HEK293T (cell line): ENCODE data around the gene MANBA.

Experiments
- CTCF ChIA-PET: fragments of 350-600 bp; formaldehyde crosslinking; extraction: SDS; loops from one replicate; lab custom pipeline; 2021; ENCODE audit warnings: antibody characterized with exemption, inconsistent platforms; lab: Yijun Ruan, JAX
- POLR2A ChIA-PET: fragments of 350-600 bp; formaldehyde crosslinking; extraction: SDS; loops from one replicate; lab custom pipeline; 2020; ENCODE audit warnings: antibody characterized with exemption, inconsistent platforms; lab: Yijun Ruan, JAX
- DNase-seq: peaks from one replicate; pipeline ENCODE4 v3.0.0; 2012; ENCODE audit warnings: mixed read lengths; ENCODE audit errors: extremely low spot score
- ARNT ChIP-seq: fragments of 450-650 bp; IDR thresholded peaks from 2 replicates; pipeline ENCODE4 v1.6.1; 2017; ENCODE audit warnings: mild to moderate bottlenecking
- BHLHE40 ChIP-seq: fragments of 450-650 bp; IDR thresholded peaks from 2 replicates; pipeline ENCODE4 v1.6.1; 2016; ENCODE audit warnings: mild to moderate bottlenecking, moderate library complexity, borderline replicate concordance
- CTBP1 ChIP-seq: fragments of 450-650 bp; IDR thresholded peaks from 2 replicates; pipeline ENCODE4 v1.6.1; 2016; ENCODE audit warnings: borderline replicate concordance
- ELF4 ChIP-seq: fragments of 450-650 bp; IDR thresholded peaks from 2 replicates; pipeline ENCODE4 v1.6.1; 2017; ENCODE audit warnings: antibody characterized with exemption
- FOXA1 ChIP-seq: fragments of 450-650 bp; IDR thresholded peaks from 2 replicates; pipeline ENCODE4 v1.6.1; 2016; ENCODE audit warnings: mild to moderate bottlenecking
- FOXK2 ChIP-seq: fragments of 450-650 bp; IDR thresholded peaks from 2 replicates; pipeline ENCODE4 v1.6.1; 2016; ENCODE audit warnings: mild to moderate bottlenecking
- FOXM1 ChIP-seq: fragments of 450-650 bp; IDR thresholded peaks from 2 replicates; pipeline ENCODE4 v1.6.1; 2017; ENCODE audit warnings: mild to moderate bottlenecking, borderline replicate concordance
- HDGF ChIP-seq: fragments of 450-650 bp; IDR thresholded peaks from 2 replicates; pipeline ENCODE4 v1.6.1; 2017; ENCODE audit warnings: antibody characterized with exemption, borderline replicate concordance
- L3MBTL2 ChIP-seq: fragments of 450-650 bp; conservative IDR thresholded peaks from 2 replicates; pipeline ENCODE4 v1.6.1; 2016; ENCODE audit warnings: mild to moderate bottlenecking
- LEF1 ChIP-seq: fragments of 450-650 bp; IDR thresholded peaks from 2 replicates; pipeline ENCODE4 v1.6.1; 2017; ENCODE audit warnings: mild to moderate bottlenecking, borderline replicate concordance
- NFRKB ChIP-seq: fragments of 450-650 bp; IDR thresholded peaks from 2 replicates; pipeline ENCODE4 v1.6.1; 2016; ENCODE audit warnings: mild to moderate bottlenecking, moderate library complexity
- PKNOX1 ChIP-seq: fragments of 450-650 bp; IDR thresholded peaks from 2 replicates; pipeline ENCODE4 v1.6.1; 2016
- SP1 ChIP-seq: fragments of 450-650 bp; IDR thresholded peaks from 2 replicates; pipeline ENCODE4 v1.6.1; 2017
- SUZ12 ChIP-seq: fragments of 450-650 bp; IDR thresholded peaks from 2 replicates; pipeline ENCODE4 v1.6.1; 2016; ENCODE audit warnings: mild to moderate bottlenecking
- TARDBP ChIP-seq: fragments of 450-650 bp; IDR thresholded peaks from 2 replicates; pipeline ENCODE4 v1.6.1; 2016
- ZNF384 ChIP-seq: fragments of 450-650 bp; IDR thresholded peaks from 2 replicates; pipeline ENCODE4 v1.6.1; 2016

Gene MANBA

GRCh38 chr4:102593147-102593546 lies 167.6 kb downstream of the MANBA start:
- POLR2A ChIA-PET = no interaction called here
- DNase-seq = no peak
- CTCF ChIA-PET = no interaction called here
- TF ChIP-seq FOXA1 = no peak
- no peak for TF ChIP-seq SP1
- TF ChIP-seq ELF4 = no peak

DNA sequence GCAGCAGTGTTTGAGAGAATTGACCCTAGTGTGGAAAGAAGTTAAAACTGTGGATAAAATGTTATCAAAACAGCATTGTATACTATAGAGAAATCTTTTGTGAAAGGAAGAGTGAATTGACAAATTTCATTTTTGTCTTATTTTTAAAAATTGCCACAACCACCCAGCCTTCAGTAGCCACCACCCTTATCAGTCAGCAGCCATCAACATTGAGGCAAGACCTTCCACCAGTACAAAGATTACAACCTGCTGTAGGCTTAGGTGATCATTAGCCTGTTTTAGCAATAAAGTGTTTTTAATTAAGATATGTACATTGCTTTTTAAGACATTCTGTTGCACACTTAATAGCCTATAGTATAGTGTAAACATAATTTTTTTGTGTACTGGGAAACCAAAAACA lies 168.5 kb downstream of the MANBA start:
- DNase-seq = no peak
- TF ChIP-seq FOXA1 (no peak), FOXK2 (no peak), BHLHE40 (no peak), L3MBTL2 (no peak), HDGF (no peak), ZNF384 (no peak), CTBP1 (no peak), SP1 (no peak), ARNT (no peak), TARDBP (no peak), PKNOX1 (no peak), SUZ12 (no peak), NFRKB (no peak), FOXM1 (no peak), LEF1 (no peak), ELF4 (no peak)
- ChIA-PET POLR2A (no interaction called here), CTCF (no interaction called here)

DNA sequence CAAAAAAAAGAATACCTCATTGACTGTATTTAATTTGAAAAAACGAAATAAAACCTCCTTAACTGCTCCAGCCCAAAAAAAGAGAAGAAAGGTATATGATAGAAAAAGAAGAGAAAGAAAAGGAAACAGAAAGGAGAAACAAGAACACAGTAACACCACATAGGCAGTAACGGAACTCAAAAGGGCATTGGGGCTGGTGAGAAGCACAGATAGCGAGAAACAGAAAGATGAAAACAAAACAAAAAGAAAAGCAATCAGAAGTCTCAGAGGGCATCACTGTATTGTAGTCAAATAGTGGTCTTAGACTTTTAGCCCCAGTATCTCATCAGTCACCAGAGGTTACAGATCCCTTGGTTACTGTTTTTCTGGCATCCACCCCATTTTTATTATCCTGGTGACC lies 171.0 kb downstream of the MANBA start:
- POLR2A ChIA-PET = no interaction called here
- TF ChIP-seq HDGF = no peak
- TF ChIP-seq NFRKB = no peak
- no peak for TF ChIP-seq ARNT
- no peak for TF ChIP-seq FOXK2
- no peak for TF ChIP-seq L3MBTL2
- no peak for TF ChIP-seq TARDBP
- no peak for TF ChIP-seq ZNF384
- TF ChIP-seq FOXA1 = no peak
- no peak for TF ChIP-seq CTBP1
- TF ChIP-seq PKNOX1 = no peak
- no peak for TF ChIP-seq SUZ12
- CTCF ChIA-PET = no interaction called here
- no peak for DNase-seq

DNA sequence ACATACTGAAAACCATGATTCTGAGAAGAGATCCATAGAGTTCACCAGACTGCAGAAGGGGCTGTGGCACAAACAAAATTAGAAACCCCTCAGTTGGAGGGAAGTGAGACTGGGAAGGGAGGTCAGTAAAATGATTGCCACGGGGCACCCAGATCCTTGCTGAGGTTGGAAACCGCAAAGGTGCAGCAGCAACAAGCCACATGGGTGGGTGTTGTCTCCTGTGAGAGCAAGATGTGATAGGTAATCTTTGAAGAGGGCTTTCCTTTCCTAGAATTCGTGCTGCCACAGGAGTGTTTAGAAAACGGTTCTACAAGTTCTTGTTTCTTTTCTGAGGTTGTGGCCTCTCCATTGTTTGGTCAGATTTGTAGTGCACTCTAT lies 174.1 kb downstream of the MANBA start:
- ChIA-PET CTCF (no interaction called here), POLR2A (no interaction called here)
- no peak for DNase-seq
- TF ChIP-seq SP1 = no peak
- TF ChIP-seq ELF4 = no peak

- POLR2A ChIA-PET = no interaction called here
- no peak for TF ChIP-seq FOXM1
- CTCF ChIA-PET = no interaction called here
- DNase-seq = no peak
Measured at GRCh38 chr4:102586002-102586643, 174.6 kb downstream of the MANBA start.

DNA sequence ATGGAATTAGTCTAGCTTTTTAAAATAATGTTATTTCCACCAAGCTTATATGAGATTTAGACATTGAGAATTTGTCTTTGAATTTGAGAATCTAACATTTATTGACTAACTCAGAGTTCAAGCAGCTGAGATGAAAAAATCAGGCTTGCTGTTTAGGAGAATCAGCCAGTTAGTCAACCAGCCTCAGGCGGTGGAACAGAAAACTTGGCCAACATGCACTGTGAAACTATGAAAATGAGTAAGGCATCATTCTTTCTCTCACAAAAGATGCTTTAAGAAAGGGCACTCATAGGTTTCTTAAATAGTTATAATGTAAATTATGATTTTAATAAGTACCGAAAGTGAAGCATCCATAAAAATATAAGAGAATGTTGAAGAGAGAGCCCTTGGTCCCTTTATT lies 175.4 kb downstream of the MANBA start:
- POLR2A ChIA-PET = no interaction called here
- CTCF ChIA-PET = no interaction called here
- TF ChIP-seq BHLHE40 = no peak
- no peak for TF ChIP-seq CTBP1
- TF ChIP-seq FOXA1 = no peak
- TF ChIP-seq FOXK2 = no peak
- TF ChIP-seq SUZ12 = no peak
- TF ChIP-seq HDGF = no peak
- no peak for TF ChIP-seq ZNF384
- no peak for TF ChIP-seq TARDBP
- no peak for TF ChIP-seq ARNT
- no peak for TF ChIP-seq PKNOX1
- TF ChIP-seq ELF4 = no peak
- TF ChIP-seq L3MBTL2 = no peak
- no peak for TF ChIP-seq SP1
- TF ChIP-seq NFRKB = no peak
- no peak for TF ChIP-seq FOXM1
- TF ChIP-seq LEF1 = no peak
- DNase-seq = no peak

DNA sequence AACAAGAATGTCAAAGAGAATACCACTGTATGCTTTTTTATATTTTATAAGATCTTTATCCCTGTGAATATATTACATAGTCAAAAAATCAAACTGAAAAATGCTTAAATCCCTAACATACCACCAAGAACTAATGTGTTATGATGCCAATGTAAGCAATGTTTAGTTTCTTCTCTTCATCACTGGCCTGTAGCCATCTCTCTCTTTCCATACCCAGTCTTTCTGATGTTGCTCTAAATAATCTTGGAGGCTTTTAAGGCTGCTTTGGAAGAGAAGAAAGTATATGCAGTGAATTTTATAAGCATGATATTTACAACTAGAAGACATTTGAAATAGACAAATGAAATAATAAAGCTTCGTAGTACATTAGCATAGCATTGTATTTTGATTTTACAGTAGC lies 176.7 kb downstream of the MANBA start:
- TF ChIP-seq HDGF (no peak), TARDBP (no peak), FOXA1 (no peak)
- POLR2A ChIA-PET = no interaction called here
- CTCF ChIA-PET = no interaction called here
- no peak for DNase-seq
